SK-N-SH (cell line): Measurements from ENCODE around the gene SCN4A. TPM values are rescaled to one million over a fixed set of nuclear protein-coding genes. Genes with fewer than 3 reads are reported as not detected.

Source experiments
- CTCF ChIA-PET: fragments of 300-600, 350-600 bp; formaldehyde crosslinking; extraction: SDS; loops from one replicate; lab custom pipeline; 2021; lab: Yijun Ruan, JAX
- POLR2A ChIA-PET: fragments of 350-600 bp; sonication (Branson Sonifier 250); formaldehyde crosslinking; extraction: SDS; loops from one replicate; lab custom pipeline; 2020; ENCODE audit warnings: antibody characterized with exemption, inconsistent platforms; lab: Yijun Ruan, JAX
- DNase-seq: peaks from one replicate; pipeline ENCODE4 v3.0.0; 2012
- H2AFZ ChIP-seq: fragments of 200-600 bp; sonication (generic); 2 replicates; pipeline ENCODE4 v1.8.1; 2016; ENCODE audit warnings: antibody characterized with exemption, mild to moderate bottlenecking, low read depth
- H3F3A ChIP-seq: fragments of 200-600 bp; sonication (generic); replicated peaks from 2 replicates; pipeline ENCODE3; 2016; ENCODE audit warnings: antibody characterized with exemption, mild to moderate bottlenecking; ENCODE audit not compliant: insufficient read depth
- H3K27ac ChIP-seq, 2 experiments: fragments of 200-500 bp in 1 of 2; fragments of 200-600 bp in 1 of 2; sonication (Bioruptor generic) in 1 of 2; sonication (generic), shearing (Covaris generic) in 1 of 2; 2 replicates each; pipeline versions ENCODE4 v1.5.1 to v1.6.1; 2014 to 2016; ENCODE audit warnings: low read depth in 2 of 2, inconsistent platforms in 1 of 2, low read length in 1 of 2, mild to moderate bottlenecking in 1 of 2, mixed read lengths in 1 of 2
- H3K27me3 ChIP-seq: fragments of 200-600 bp; sonication (generic), shearing (Covaris generic); 2 replicates; pipeline ENCODE4 v1.6.1; 2016; ENCODE audit warnings: mixed run types; ENCODE audit not compliant: insufficient read depth
- H3K36me3 ChIP-seq, 2 experiments: fragments of 200-500 bp in 1 of 2; fragments of 200-600 bp in 1 of 2; sonication (Bioruptor generic) in 1 of 2; sonication (generic) in 1 of 2; replicated peaks in 1 of 2; 2 replicates each; pipeline versions ENCODE3 to v1.5.1; 2014 to 2016; ENCODE audit warnings: low read length in 1 of 2, mild to moderate bottlenecking in 1 of 2; ENCODE audit not compliant: insufficient read depth in 2 of 2, control insufficient read depth in 1 of 2
- H3K4me1 ChIP-seq, 2 experiments: fragments of 200-500 bp in 1 of 2; fragments of 200-600 bp in 1 of 2; sonication (Bioruptor generic) in 1 of 2; sonication (generic), shearing (Covaris generic) in 1 of 2; 2 replicates each; pipeline versions ENCODE4 v1.5.1 to v1.6.1; 2014 to 2016; ENCODE audit warnings: low read depth in 1 of 2, low read length in 1 of 2, mixed run types in 1 of 2; ENCODE audit not compliant: insufficient read depth in 2 of 2, control insufficient read depth in 1 of 2
- H3K4me2 ChIP-seq: fragments of 200-600 bp; sonication (generic), shearing (Covaris generic); 2 replicates; pipeline ENCODE4 v1.6.1; 2017; ENCODE audit warnings: mixed run types
- H3K4me3 ChIP-seq, 2 experiments: fragments of 200-500 bp in 1 of 2; fragments of 200-600 bp in 1 of 2; sonication (Bioruptor generic) in 1 of 2; sonication (generic), shearing (Covaris generic) in 1 of 2; 2 replicates each; pipeline versions ENCODE4 v1.5.1 to v1.8.1; 2014 to 2016; ENCODE audit warnings: low read depth in 2 of 2, inconsistent platforms in 1 of 2, low read length in 1 of 2, mild to moderate bottlenecking in 1 of 2, mixed read lengths in 1 of 2, moderate library complexity in 1 of 2
- H3K79me2 ChIP-seq: fragments of 200-600 bp; sonication (generic); 2 replicates; pipeline ENCODE4 v1.8.1; 2017; ENCODE audit warnings: mild to moderate bottlenecking; ENCODE audit not compliant: insufficient read depth
- H3K9ac ChIP-seq: fragments of 200-600 bp; sonication (generic); 2 replicates; pipeline ENCODE4 v1.6.1; 2017; ENCODE audit warnings: mixed run types
- H3K9me2 ChIP-seq: fragments of 200-600 bp; sonication (generic); 2 replicates; pipeline ENCODE4 v1.6.1; 2017; ENCODE audit warnings: mixed run types
- H3K9me3 ChIP-seq: fragments of 200-600 bp; sonication (generic); 2 replicates; pipeline ENCODE4 v1.6.1; 2017; ENCODE audit warnings: mixed run types, mild to moderate bottlenecking, moderate library complexity
- H4K20me1 ChIP-seq: fragments of 200-600 bp; sonication (generic); 2 replicates; pipeline ENCODE4 v1.6.1; 2017; ENCODE audit warnings: mild to moderate bottlenecking, mixed run types; ENCODE audit not compliant: insufficient read depth
- CTCF ChIP-seq: fragments of 200-600 bp; sonication (generic); IDR thresholded peaks from 2 replicates; pipeline ENCODE4 v1.6.1; 2017; ENCODE audit warnings: antibody characterized with exemption, mild to moderate bottlenecking, moderate library complexity
- EP300 ChIP-seq, 2 experiments: IDR thresholded peaks; 2 replicates each; pipeline versions ENCODE4 v1.4.0 to v1.6.1; 2012; ENCODE audit warnings: borderline replicate concordance in 1 of 2, low read depth in 1 of 2, low read length in 1 of 2
- EZH2phosphoT487 ChIP-seq: fragments of 200-600 bp; sonication (generic); IDR thresholded peaks from 2 replicates; pipeline ENCODE4 v1.6.1; 2017; ENCODE audit warnings: low read depth, mixed run types, mild to moderate bottlenecking, antibody characterized with exemption, moderate library complexity, borderline replicate concordance
- FOXM1 ChIP-seq: IDR thresholded peaks from 2 replicates; pipeline ENCODE4 v1.4.0; 2012; ENCODE audit warnings: low read depth, mild to moderate bottlenecking
- GABPA ChIP-seq: IDR thresholded peaks from 2 replicates; pipeline ENCODE4 v1.4.0; 2012; ENCODE audit warnings: low read depth, mild to moderate bottlenecking
- IRF3 ChIP-seq: fragments of 150-350 bp; IDR thresholded peaks from 2 replicates; pipeline ENCODE4 v1.6.1; 2016; ENCODE audit warnings: mild to moderate bottlenecking, low read depth, low read length
- MAX ChIP-seq: IDR thresholded peaks from 2 replicates; pipeline ENCODE4 v1.4.0; 2012; ENCODE audit warnings: low read depth
- MEF2A ChIP-seq: IDR thresholded peaks from 2 replicates; pipeline ENCODE4 v1.4.0; 2012; ENCODE audit warnings: low read depth, borderline replicate concordance
- NFIC ChIP-seq: IDR thresholded peaks from 2 replicates; pipeline ENCODE4 v1.4.0; 2012; ENCODE audit warnings: borderline replicate concordance
- NRF1 ChIP-seq: IDR thresholded peaks from 2 replicates; pipeline ENCODE4 v1.6.1; 2012; ENCODE audit warnings: low read depth, mild to moderate bottlenecking, low read length
- POLR2AphosphoS5 ChIP-seq: IDR thresholded peaks from 2 replicates; pipeline ENCODE4 v1.6.1; 2012; ENCODE audit warnings: low read depth, low read length
- RFX5 ChIP-seq: IDR thresholded peaks from 2 replicates; pipeline ENCODE4 v1.6.1; 2012; ENCODE audit warnings: mild to moderate bottlenecking, improper control_type of control experiment, low read length
- SIN3A ChIP-seq: IDR thresholded peaks from 2 replicates; pipeline ENCODE4 v1.6.1; 2012; ENCODE audit warnings: low read depth, mild to moderate bottlenecking, low read length, moderate library complexity, borderline replicate concordance
- TAF1 ChIP-seq: IDR thresholded peaks from 2 replicates; pipeline ENCODE4 v1.6.1; 2012; ENCODE audit warnings: low read depth, mild to moderate bottlenecking, low read length, moderate library complexity, borderline replicate concordance
- TCF12 ChIP-seq: IDR thresholded peaks from 2 replicates; pipeline ENCODE4 v1.4.0; 2012
- USF1 ChIP-seq: IDR thresholded peaks from 2 replicates; pipeline ENCODE4 v1.4.0; 2012; ENCODE audit warnings: low read depth, borderline replicate concordance
- WGBS: methylation state at CpG from one replicate; pipeline ENCODE4 v1.1.6; 2017; ENCODE audit warnings: low lambda C conversion rate; 5-methylcytosine and 5-hydroxymethylcytosine counted together
- polyA plus RNA-seq, 3 experiments: library from polyadenylated mRNA; depleted of rRNA; stranded (reverse); fragments of >200 nt; gene quantifications; 2 replicates each; pipeline ENCODE4 v1.2.3, GENCODE V29; 2012

Gene SCN4A
- polyA plus RNA-seq, 1 of the 3 experiments (the other 2 are of a cell fraction) = not detected

- no peak for DNase-seq
- TF ChIP-seq TAF1 (no peak), USF1 (peak; percentile 24; the same call in 1 of the 2 replicates)
- TF ChIP-seq, all 33 proteins: peak for 1
- H2AFZ ChIP-seq = no peak overlapping the region
- no peak overlapping the region for H3K9ac ChIP-seq
- H3K79me2 ChIP-seq = no peaks in the 10 kb centered on the region
- H3K9me2 ChIP-seq = no peaks in the 10 kb centered on the region
- H3K9me3 ChIP-seq = no peaks in the 10 kb centered on the region
- no peaks in the 10 kb centered on the region for H3K36me3 ChIP-seq
- ChIA-PET CTCF (interaction anchor here (0.8 to 4.1 kb wide), 9 partner anchors 11 to 314 kb away, joined by 3 to 22 read pairs (median 4); no protein-coding TSS in a partner anchor), POLR2A (no interaction called here)
- no peak overlapping the region for H3K4me3 ChIP-seq
- H3K27ac ChIP-seq = no peak overlapping the region
- H3K4me2 ChIP-seq = no peak overlapping the region
- H3K4me1 ChIP-seq = no peaks in the 10 kb centered on the region
- no peaks in the 10 kb centered on the region for H4K20me1 ChIP-seq
- no peaks in the 10 kb centered on the region for H3F3A ChIP-seq
- H3K27me3 ChIP-seq = no peaks in the 10 kb centered on the region
- WGBS = 78% methylated on average over 19 of the region's 19 CpGs
These were observed 4.8 kb downstream of the SCN4A start for GRCh38 chr17:63967953-63968352.

- 78% methylated on average over 11 of the region's 11 CpGs for WGBS
- ChIA-PET POLR2A (no interaction called here), CTCF (interaction anchor here (1.4 to 4.3 kb wide), 8 partner anchors 9 to 61 kb away, joined by 3 to 30 read pairs (median 6); partner anchors contain the start of gene GH1)
- Histone ChIP-seq H3K4me1 (no peaks in the 10 kb centered on the region), H3K9me3 (no peaks in the 10 kb centered on the region), H3K27me3 (no peaks in the 10 kb centered on the region), H3F3A (no peaks in the 10 kb centered on the region), H3K27ac (no peak overlapping the region), H4K20me1 (no peaks in the 10 kb centered on the region), H3K4me2 (no peak overlapping the region), H3K79me2 (no peaks in the 10 kb centered on the region), H2AFZ (no peak overlapping the region), H3K4me3 (no peak overlapping the region), H3K9ac (no peak overlapping the region), H3K36me3 (no peaks in the 10 kb centered on the region), H3K9me2 (no peaks in the 10 kb centered on the region)
- no peak for DNase-seq
- TF ChIP-seq USF1 = no peak
- TF ChIP-seq TCF12 = no peak
- TF ChIP-seq NFIC = no peak
- TF ChIP-seq EP300 (IDR thresholded peaks at IDR 0.05; ENCODE audit: borderline replicate concordance in 1 of 2, low read depth in 1 of 2, low read length in 1 of 2) = no peak
- TF ChIP-seq EZH2phosphoT487 = no peak
- TF ChIP-seq NRF1 = no peak
- TF ChIP-seq MEF2A = no peak
- TF ChIP-seq SIN3A = no peak
- TF ChIP-seq IRF3 = no peak
- TF ChIP-seq FOXM1 = no peak
- TF ChIP-seq MAX = no peak
- no peak for TF ChIP-seq CTCF
- TF ChIP-seq RFX5 = no peak
- no peak for TF ChIP-seq POLR2AphosphoS5
- no peak for TF ChIP-seq GABPA
These were observed 6.0 kb downstream of the SCN4A start for GRCh38 chr17:63966646-63967264.
